PFSK-1 (cell line): ENCODE data around the gene CCDC177.

Source experiments
- FOXP2 ChIP-seq: optimal IDR thresholded peaks from 2 replicates; pipeline ENCODE3; 2011; ENCODE audit warnings: borderline replicate concordance, control low read depth, inconsistent platforms; ENCODE audit not compliant: insufficient read depth; ENCODE audit errors: extremely low read length, extremely low read depth
- POLR2AphosphoS5 ChIP-seq: IDR thresholded peaks from 2 replicates; pipeline ENCODE4 v1.6.1; 2012; ENCODE audit warnings: low read depth, mild to moderate bottlenecking, control low read depth, low read length, moderate library complexity
- SIN3A ChIP-seq: IDR thresholded peaks from 2 replicates; pipeline ENCODE4 v1.6.1; 2012; ENCODE audit warnings: mild to moderate bottlenecking, low read length, moderate library complexity, borderline replicate concordance; ENCODE audit not compliant: insufficient read depth
- TAF1 ChIP-seq: IDR thresholded peaks from 2 replicates; pipeline ENCODE4 v1.6.1; 2012; ENCODE audit warnings: low read length, control low read depth, borderline replicate concordance; ENCODE audit not compliant: insufficient read depth
- TF ChIP-seq, protein P1 (sequence below), 2 experiments: IDR thresholded peaks; 2 replicates each; pipeline versions ENCODE4 v1.6.1 to v1.8.0; 2011 to 2012; ENCODE audit warnings: low read depth in 2 of 2, low read length in 2 of 2, control low read depth in 1 of 2, inconsistent platforms in 1 of 2, mild to moderate bottlenecking in 1 of 2, moderate library complexity in 1 of 2; ENCODE audit not compliant: insufficient read depth in 1 of 2

CCDC177 gene

DNA sequence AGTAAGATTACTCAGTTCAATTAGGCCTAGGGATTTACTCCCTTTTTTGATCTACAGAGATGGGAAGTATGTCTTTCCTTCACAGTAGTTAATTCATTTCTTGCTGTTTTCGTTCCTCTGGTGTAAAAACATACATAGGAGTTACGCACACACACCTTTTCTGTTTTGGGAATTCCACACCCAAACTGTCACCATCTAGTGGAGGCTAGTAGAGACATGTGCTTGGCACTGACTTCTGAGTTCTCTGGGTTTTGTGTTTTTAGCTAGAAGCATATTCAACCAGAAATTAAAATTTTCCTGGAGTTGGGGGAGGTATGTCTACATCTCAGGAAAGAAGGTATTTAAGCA lies 38.1 kb upstream of the CCDC177 start:
- no peak for TF ChIP-seq POLR2AphosphoS5
- TF ChIP-seq FOXP2, result no peak
- TF ChIP-seq, protein P1, sequence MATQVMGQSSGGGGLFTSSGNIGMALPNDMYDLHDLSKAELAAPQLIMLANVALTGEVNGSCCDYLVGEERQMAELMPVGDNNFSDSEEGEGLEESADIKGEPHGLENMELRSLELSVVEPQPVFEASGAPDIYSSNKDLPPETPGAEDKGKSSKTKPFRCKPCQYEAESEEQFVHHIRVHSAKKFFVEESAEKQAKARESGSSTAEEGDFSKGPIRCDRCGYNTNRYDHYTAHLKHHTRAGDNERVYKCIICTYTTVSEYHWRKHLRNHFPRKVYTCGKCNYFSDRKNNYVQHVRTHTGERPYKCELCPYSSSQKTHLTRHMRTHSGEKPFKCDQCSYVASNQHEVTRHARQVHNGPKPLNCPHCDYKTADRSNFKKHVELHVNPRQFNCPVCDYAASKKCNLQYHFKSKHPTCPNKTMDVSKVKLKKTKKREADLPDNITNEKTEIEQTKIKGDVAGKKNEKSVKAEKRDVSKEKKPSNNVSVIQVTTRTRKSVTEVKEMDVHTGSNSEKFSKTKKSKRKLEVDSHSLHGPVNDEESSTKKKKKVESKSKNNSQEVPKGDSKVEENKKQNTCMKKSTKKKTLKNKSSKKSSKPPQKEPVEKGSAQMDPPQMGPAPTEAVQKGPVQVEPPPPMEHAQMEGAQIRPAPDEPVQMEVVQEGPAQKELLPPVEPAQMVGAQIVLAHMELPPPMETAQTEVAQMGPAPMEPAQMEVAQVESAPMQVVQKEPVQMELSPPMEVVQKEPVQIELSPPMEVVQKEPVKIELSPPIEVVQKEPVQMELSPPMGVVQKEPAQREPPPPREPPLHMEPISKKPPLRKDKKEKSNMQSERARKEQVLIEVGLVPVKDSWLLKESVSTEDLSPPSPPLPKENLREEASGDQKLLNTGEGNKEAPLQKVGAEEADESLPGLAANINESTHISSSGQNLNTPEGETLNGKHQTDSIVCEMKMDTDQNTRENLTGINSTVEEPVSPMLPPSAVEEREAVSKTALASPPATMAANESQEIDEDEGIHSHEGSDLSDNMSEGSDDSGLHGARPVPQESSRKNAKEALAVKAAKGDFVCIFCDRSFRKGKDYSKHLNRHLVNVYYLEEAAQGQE (IDR thresholded peaks at IDR 0.05; ENCODE audit: insufficient read depth in 1 of 2, low read depth in 2 of 2, low read length in 2 of 2), result no peak
- TF ChIP-seq TAF1, result no peak
- no peak for TF ChIP-seq SIN3A

DNA sequence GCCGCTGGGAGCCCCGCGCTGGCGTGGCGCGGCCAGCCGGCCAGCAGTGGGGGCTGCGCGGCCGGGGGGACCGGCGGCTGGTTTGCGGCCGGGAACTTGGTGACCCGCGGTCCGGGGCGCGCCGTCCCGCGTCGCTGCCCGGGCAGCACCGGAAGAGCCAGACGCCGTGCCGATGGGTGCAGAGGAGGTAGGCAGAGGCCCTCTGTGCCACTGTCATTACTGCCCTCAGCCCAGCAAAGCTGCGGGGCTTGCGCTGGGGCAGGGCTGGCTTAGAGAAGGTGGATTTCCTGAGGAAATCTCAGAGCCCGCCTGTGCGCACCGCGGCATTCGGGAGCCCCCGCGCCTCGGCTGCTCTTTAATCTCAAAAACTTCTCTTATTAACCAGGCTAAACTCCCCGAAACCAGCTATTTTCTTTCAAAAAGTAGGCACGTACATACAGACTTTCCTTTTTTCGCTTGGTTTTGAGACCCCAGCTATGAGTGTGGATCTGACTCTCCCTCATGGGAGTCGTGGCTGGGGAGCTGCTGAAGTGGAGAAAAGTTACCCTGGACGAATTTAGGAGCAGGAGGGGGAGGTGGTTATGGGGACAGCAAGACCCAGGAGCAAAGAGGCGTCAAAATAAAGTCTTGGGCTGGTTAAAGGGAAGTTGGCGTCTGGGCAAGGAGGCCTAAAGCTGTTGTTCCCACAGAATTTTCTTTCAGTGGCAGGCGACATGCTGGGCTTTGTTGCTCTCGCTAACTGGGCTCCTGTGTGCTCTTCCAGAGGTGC lies 37.5 kb upstream of the CCDC177 start:
- TF ChIP-seq TAF1, result no peak
- TF ChIP-seq, protein P1 (IDR thresholded peaks at IDR 0.05; ENCODE audit: insufficient read depth in 1 of 2, low read depth in 2 of 2, low read length in 2 of 2), result no peak
- no peak for TF ChIP-seq FOXP2
- no peak for TF ChIP-seq POLR2AphosphoS5
- no peak for TF ChIP-seq SIN3A

DNA sequence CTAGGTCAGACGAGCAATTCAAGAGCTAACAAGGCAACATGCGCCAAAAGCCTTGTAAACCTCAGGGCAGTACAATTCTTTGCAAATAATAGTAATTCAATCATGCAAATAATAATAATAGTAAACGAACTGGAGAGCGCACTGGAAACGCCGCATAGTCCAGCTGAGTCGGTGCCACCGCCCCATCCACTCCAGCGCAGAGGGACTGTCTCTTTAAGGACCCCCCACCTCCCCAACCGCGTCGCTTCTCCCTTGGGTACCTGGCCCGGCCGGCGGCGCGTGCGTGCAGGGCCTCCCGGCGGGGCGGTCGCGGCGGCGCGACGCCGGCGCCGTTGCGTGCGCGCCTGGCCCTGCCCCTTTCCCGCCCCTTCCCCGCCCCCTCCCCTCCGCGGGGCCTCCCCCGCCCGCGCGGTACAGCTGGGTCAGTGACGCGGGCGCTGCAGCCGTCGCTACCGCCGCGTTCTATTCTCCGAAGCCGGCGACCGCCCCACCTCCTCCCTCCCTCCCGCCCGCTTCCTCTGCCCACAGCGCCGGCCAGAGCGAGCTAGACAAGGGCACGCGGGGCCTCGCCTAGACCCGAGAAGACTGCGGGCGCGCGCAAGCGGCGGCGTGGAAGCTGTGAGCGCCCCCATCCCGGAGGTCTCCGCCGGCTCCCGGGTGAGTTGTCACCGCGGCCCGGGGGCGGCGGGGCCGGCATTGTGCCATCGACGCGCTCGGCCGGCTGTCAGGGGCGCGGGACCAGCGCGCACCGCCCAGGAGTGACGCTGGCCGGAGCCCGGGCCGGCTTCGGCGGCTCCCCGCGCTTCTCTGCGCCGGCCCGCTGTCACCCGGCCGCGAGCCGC lies 36.7 kb upstream of the CCDC177 start, which contains the start of gene SUSD6:
TSS of gene SUSD6 (plus strand) at position 425 of the 842 bp plus-strand sequence. CDS start 46,997 bp downstream, outside the sequence.
- TF ChIP-seq, protein P1 (IDR thresholded peaks at IDR 0.05; ENCODE audit: insufficient read depth in 1 of 2, low read depth in 2 of 2, low read length in 2 of 2), result no peak
- TF ChIP-seq FOXP2, result no peak
- TF ChIP-seq SIN3A, result no peak
- TF ChIP-seq POLR2AphosphoS5, result no peak
- TF ChIP-seq TAF1, result no peak

DNA sequence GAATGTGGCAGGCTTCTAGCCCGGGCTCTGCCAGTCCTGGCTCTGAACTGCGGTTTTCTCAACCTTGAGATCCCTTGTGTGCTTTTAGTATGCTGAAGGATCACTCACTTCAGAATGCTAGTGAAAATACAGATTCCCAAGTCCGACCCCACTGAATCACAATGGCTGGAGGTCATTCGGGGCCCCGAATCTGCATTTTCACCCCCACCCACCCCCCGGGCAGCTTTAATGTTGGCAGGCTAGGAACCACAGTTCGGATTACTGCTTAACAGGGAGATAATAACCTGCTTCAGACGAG lies 36.2 kb upstream of the CCDC177 start:
- no peak for TF ChIP-seq TAF1
- TF ChIP-seq FOXP2, result no peak
- no peak for TF ChIP-seq SIN3A
- TF ChIP-seq POLR2AphosphoS5, result no peak
- TF ChIP-seq, protein P1 (IDR thresholded peaks at IDR 0.05; ENCODE audit: insufficient read depth in 1 of 2, low read depth in 2 of 2, low read length in 2 of 2), result no peak
